ENCODE results near the gene SLC7A8.

- no peak for TF ChIP-seq ZNF274 (IDR thresholded peaks at IDR 0.05; ENCODE audit: low read depth, low read length)
- no peak for TF ChIP-seq YY1 (IDR thresholded peaks at IDR 0.05; ENCODE audit: insufficient read depth, insufficient read length)
Observed at GRCh38 chr14:23095196-23096108, 88.0 kb downstream of the SLC7A8 start, which contains the start of gene C14orf119.

All from NT2/D1 (cell line).